Right forelimb (tissue), 1 donor: ENCODE measurements around the gene HHAT.

Experiments
- DNase-seq: peaks from one replicate; pipeline ENCODE4 v3.0.0-alpha.2; 2018

The HHAT gene

DNA sequence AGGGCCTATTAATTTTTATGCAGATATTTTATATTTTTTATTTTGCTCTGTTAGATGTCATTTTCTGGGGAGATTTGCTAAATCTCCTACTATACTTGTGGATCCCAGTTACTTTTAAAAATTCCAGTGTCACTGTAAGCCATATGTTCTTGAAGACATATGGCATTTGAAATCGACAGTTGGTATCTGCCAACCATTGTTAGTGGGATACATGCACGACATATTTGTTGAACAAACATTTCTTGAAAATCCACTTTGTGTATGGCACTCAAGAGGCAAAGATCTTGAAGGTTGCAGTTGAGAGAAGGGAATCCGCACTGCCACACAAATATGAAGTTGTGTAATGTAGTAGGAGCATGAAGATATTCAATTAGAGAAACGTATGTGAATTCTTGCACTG, 287.7 kb downstream of the HHAT start:
- DNase-seq, result no peak

DNA sequence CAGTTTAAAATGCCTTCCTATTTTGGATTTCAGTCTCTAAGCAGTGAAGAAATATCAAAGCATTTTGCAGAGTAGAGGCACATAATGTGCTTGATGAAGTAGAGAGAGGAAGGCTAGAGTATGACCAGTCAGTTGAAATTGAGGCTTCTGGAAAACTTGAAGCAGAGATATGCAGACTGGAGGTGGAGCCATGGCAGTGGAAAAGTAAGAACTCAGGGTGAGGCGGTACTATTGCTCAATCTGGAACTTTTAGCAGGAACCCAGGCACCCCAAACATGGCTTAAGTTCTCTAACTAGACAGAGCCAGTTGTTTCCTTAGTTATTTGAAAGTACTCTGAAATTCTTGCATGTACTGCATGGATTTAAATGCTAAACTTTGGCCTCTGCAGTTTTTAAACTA, 288.6 kb downstream of the HHAT start:
- DNase-seq, result no peak

DNA sequence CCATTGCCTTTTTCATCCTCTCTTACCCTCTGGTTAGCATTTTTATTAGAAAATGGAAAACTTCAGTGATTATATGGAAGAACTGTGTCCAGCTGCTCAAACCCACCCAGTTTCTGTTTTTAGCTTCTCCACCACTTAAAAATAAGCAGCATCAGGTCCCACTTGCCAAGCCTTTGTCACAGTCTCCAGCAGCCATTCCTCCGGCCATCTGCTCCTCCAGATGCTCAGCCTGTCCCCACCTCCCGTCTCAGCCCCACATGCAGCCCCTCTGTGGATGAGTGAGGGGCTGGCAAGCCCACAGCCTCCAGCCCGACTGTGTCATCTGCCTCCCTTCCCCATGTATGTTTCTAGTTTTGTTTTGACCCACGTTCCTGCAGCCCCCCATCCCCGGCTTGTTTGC, 289.7 kb downstream of the HHAT start:
- DNase-seq, result no peak

DNA sequence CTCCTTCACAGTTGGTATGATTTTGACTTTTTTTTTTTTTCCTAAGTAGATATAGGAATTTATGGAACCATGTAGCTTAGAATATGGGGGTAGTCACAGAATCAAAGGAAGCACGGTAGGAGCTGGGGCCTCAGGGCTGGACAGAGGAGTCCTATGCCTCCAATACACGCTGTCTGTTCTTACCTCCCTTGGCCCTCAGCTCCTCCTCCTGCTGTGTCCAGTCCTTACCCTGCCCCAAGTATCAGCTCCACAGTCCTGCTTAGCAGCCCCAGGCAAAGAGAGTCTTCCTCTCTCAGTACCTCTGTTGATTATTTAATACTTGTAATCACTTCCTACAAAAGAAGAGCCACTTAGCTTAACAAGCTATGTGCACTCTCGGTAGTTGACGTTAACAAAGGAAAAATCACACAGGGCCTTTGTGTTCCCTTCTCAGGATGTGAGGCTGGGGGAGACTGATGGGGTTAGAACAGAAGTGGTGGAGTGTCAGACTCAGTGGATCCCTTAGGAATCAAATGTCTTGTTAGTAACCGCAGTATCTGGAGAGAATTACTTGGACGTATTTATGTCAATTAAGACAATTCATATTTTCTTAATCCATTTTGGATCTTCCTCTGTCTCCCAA, 292.3 kb downstream of the HHAT start:
- DNase-seq, result no peak

DNA sequence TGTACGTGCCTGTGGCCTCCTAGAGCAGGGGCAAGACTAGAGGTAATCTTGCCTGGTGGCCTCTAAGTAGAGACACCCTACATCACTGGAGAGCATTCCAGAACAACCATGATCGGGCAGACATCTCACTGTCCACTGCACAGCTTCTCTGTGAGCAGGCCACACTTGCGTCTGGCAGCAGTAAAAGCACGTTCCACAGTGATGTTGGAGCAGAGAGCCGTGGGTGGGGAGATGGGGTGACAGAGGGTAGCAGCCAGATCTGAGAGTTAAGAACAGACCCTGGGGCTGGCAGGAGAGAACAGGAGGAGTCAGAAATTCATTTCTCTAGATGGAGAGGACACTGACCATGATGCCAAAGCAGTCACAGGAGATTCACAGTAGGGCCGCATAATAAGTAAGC, 293.0 kb downstream of the HHAT start:
- no peak for DNase-seq

DNA sequence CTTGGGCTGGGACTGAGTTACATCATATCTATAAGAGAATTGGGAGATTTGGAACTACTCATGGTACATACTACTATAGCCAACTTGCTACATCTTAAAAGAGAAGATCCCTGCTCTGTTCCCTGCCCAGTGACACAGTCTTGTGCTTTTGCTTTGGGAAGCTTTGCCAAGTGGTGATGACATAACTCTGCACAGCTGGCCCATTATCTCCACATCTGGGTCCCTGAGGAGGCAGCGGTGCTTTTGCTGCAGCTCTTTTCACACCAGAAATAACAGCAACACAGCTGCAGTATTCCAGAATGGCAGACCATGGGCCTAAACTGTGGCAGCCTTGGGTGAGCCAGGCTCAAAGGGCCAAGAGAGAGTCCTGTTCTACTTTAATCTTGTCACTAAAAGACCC, 296.0 kb downstream of the HHAT start:
- peak; percentile 52 for DNase-seq

DNA sequence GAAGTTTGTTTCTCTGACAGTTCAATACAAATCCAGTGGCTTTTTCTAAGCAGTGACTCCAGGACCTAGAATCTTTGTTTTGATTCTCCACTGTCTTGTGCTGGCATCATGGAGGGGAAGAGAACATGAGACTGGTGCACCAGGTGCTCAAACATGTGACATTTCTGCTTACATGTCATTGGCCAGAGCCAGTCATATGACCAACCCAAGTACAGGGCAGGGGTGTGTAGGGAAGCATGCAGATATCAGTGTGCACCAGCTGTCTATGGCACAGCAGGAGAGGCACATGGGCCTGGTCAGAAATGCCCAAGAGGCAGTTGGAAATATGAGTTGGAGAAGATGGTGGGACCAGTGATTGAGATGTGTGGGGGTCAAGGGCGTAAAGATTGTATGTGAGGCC, 297.0 kb downstream of the HHAT start:
- no peak for DNase-seq

DNA sequence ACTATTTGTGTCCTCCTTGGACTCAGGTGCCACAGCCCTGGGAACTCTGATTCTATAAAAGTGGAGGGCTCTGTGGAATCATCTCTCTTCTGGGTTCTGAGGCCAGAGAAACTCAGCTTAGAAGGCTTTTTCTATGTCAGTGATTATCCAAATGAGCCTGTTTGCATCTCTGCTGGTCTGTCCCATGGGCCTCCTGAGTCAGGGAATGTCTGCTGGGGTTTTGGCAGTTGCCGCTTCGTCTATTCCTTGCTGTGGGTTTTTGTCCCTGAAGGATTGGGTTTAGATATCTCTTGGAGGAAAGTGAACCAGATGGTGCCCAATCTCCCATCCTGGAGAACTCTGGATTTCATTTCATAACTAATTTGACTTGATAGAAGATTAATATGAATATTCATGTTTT, 297.6 kb downstream of the HHAT start:
- DNase-seq, result no peak

DNA sequence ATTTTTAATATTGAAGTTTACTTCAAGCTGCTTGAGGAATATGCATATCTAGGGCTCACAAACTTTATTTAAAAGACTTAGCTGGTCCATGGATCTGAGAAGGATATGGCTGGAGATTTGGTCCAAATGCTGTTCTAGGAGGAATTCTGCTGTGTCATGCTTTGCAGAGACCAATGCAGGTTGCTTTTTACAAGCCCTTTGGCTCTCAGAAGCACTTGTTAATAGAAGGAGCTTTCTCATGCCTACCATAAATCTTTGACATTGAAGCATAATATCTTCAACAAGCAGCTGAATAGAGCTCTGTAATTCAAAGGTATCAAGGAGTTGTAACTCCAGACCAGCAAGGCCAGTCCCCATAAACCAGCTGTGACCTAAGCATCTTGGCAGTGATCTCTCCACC, 299.1 kb downstream of the HHAT start:
- no peak for DNase-seq

DNA sequence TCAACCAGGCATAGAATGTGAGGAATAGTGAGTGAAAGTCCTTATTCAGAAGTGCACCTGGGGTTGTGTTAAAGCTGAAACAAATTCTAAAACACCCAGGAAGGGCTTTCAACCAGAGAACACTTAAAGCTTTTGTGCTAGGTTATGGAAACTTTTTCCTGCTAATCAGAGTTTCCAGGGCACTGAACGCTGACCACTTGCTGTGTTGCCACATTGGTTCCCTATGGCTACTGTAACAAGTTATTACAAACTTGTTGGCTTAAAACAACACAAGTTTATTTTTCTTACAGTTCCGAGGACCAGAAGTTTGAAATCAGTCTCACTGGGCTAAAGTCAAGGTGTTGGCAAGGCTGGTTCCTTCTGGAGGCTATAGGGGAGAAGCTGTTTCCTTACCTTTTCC, 300.6 kb downstream of the HHAT start:
- DNase-seq, result no peak

DNA sequence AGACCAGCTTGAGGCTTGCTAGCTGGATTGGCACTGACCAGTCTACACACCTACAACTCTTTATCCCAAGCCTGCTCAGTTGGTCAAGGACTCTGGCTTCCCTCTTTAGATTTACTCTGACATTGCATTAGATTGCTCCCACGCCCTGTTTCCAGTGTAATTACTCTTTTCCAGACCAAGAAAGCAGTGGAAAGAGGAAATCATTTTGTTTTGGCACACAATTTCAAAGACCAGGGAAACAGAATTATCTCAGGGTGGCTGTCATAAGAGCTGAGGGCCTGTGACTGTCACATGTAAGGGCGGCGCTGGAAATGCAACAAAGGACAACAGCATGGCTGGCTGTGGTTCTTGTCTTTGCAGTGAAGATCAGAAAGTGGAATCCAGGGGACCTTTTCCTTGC, 302.7 kb downstream of the HHAT start:
- DNase-seq, result no peak

DNA sequence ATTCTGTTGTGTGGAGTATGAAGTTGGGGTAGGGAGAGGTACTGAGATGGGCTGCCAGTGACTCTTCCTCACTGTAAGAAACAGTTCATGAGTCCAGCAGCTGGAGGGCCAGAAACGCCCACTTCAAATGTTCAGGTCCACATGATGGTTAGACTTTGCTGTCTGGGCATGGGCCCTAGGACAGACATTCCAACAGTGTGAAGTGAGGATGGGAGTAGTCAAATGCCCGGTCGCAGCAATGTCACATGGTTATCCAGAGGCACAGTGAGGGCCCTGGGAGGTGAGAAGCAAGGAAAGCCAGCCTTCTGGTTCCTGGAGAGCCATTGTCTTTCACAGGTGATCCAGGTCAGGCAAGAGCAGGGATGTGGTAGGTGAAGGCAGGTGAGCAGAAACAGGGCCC, 304.4 kb downstream of the HHAT start:
- no peak for DNase-seq

DNA sequence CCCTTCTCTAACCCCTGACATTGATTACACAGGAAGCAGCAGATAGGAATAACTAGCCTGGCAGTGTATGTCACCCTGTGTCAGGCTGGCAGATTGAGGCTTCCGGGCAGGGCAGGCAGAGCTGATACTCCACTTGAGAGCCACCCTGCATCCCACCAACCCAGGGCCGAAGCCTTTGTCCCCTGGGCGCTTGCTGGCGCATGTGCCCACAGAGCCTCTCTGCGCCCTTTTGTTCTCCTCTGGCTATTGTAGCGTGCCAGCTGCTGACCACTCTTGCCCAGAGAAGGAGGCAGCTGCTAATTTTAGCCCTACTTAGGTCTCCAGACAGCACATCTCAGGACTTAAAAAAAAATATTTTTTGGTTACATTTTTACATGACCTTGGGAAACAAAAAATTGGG, 304.9 kb downstream of the HHAT start:
- no peak for DNase-seq

DNA sequence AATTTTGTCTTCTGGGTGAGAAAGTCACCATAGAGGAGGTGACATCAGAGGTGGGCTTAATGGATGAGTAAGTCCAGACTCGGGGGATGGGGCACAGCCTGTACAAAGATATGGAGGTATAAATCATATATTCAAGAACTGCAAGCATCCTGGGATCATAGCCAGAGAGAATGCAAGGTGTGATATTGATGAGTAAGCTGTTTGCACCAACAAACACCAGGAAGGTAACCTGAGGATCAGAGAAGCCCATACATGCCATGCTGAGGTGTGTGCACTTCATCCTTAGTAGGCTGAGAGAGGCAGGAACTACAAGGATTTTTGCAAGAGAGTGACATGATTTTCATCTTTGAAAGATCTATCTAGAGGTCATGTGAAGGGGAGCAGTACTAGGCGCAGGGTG, 306.4 kb downstream of the HHAT start:
- DNase-seq, result no peak

DNA sequence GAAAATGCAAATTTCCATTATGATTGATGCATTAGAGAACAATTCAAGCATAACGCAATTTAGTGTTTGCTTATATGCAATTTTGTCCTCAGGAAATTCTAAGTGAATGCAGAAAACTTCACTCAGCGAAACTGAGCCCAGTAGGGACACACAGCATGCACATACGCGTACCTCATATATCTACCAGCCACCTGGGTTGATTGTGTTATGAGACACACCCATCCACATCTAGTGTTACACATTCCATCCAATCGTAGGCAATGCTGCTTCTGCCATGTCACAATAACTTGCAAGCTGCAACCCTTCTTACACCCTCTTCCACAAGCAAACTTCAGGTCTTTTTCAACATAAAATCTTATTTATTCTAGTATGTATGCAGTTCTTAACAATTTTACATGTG, 312.9 kb downstream of the HHAT start:
- DNase-seq, result no peak

DNA sequence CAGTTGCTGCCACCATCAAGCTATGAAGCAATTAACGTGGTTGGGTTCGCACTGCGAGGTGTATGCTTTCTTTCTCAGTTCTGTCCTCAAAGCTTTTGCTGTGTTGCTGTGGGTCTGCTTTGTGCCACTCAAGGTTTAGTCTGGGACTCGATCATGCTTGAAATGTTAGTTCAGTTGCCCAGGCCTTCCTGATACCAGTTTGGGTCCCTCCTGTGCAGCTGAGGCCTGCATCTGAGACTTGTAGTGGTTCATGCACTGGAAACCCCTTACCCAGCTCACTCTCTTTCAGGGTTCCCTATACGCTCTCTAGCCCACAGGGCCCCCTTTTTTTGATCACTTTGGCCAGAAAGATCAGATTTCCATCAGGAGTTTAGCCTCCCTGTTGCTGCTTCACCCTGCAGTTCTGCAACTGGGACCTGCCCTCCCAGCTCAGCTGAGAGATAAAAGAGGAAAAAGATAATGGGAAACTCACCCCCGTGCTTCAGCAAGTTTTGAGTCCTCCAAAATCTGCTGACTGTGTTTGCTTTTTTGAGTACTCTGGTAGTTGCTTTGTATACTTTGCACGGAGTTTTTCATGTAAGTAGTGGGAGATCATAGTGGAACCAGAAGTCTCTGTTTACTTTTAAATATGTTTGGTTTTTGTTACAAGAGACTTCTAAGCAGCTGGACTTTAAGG, 317.0 kb downstream of the HHAT start:
- DNase-seq, result no peak

DNA sequence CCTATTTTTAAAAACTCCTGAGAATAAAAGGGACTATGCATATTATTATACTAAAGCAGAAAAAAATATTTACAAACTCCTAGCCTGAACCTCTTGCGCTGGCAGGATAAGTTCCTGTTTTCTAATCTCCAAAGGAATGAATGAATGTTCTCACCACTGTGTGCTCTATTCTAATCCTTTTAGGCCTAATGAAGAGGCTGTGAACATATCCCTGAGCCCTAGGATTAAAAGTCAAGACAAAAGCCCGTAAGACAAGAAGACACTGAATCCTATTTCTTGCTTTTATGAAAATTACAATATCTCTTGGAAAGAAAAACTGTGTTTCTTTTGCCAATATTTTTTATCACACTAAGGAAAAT, 317.5 kb downstream of the HHAT start:
- DNase-seq, result no peak

DNA sequence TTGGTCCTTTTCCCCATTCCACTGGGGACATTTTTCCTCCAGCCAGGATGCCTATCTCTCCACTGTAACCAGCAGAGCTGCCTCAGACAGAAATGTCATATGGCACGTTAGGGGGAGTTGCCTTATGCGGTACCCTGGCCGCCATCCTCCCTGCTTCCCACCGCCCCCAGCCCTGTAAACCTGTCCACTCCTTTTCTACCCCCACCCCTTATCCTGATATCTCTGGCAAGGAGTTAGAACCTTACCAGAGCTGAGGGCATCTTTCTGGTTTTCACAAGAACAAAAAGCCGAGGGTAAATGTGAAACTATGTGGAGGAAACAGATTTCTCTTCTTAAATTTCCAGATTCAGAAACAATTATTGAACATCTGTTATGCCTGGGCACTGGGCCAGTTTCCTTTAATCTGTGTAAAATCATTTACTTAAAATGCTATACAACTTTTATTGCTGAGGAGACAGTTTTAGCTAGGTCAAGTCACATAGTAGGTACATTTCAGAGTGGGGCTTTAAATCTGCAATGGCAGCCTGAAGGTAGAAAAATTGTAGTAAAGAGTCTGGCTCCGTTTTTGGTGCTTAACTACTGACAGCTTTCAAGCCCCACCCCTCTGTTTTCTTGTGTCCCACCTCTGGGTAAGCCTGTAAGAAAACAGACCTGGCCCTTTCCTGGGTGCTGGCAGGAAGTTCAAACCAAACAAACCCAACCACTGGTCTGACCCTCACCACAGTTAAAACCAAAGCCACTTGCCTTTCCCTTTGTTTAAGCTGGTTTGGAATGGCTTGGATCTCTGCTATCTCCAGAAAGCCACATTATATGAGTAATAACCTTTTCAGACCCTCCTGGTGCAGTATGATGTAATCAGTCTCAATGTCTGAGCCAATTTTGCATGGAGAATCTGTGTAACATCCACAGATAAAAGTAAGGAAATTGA, 319.0 kb downstream of the HHAT start:
- DNase-seq, result no peak

DNA sequence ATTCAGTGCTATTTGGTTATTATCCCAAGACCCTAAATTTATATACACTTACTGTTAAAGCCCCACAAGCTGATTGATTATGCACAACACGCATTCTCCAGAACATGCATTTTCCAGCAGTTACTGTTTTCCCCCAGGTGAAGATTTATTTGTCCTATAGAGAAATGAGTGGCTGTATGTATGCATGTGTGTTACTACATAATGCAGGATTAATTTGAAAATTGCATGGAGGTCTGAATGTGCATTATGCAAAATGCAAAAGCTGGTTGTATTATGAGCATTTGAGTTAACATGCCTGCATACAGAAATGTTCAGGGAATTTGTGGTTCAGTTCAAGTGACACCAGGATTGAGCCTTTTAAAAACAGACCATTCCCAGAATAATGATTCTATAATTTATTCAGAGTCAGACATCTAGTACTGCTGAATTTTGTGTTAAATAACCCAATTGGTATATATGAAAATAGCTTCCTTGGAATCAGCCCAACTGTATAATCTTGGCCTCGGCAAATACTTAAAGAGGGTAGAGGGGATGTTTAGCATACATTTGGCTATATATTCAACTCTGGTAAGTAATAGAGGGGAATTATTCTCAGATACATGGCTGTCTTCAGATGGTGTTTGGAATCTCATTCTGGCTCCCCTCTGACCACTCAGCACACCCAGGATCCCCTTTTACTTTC, 320.0 kb downstream of the HHAT start:
- DNase-seq, result no peak

DNA sequence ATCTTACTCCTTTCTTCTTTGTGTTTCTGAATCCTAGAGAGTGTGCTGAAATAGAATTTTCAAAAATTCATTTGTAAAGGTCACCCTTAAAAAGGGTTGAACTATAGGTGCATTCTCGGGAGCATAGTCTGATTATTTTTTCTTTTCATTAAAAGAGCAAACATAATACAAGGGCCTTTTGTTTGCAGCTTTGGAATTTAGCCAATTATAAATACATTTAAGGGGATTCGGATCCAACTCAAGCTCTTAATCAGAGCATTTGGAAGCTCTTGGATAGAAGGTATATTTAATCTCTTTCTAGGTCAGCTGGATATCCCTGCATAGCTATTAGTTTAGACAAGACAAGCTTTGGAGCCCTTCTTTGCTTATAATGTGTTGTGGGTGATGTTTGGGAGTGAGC, 321.7 kb downstream of the HHAT start:
- DNase-seq, result no peak

DNA sequence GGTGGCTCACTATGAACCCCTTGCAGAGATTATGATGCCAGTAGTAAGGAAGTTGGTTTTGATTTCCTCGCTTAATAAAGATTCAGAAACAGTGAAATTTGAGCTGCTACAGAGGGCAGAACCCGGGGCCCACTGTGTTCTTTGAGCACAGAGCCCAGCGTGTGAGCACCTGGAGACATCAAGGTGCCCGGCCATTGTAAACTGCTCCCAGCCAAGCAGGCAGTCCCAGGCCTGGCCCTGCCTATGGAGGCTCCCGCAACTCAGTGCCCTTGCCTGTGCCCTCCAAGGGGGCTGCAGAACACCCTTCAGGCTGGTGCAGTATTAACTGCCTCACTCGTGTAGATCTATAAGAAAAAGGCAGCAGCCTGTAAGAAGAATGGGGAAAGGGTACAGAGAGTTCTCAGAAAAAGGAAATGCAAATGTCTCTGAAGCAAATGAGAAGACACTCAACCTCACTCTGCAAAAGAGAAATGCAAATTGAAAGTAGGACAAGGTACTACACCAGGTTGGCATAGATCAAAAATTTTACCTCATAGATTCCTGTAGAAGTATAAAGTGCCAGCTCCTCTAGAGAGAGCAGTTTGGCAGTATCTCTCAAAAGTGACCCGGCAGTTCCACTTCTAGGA, 323.7 kb downstream of the HHAT start:
- no peak for DNase-seq

DNA sequence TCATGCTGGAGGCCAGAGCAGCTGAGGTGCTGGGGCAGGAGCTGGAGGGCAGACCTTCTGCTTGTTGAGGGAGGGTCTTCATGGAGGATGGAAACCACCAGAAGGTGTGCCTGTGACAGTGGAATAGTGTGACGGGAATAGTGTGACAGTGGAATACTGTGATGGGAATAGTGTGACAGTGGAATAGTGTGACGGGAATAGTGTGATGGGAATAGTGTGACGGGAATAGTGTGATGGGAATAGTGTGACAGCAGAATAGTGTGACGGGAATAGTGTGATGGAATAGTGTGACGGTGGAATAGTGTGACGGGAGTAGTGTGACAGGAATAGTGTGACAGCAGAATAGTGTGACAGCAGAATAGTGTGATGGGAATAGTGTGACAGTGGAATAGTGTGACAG, 325.1 kb downstream of the HHAT start:
- DNase-seq, result no peak
